MCF 10A (cell line): Measurements from ENCODE around the gene ZNF561. TPM values are rescaled to one million over a fixed set of nuclear protein-coding genes. Genes with fewer than 3 reads are reported as not detected.

Source experiments
- Bru-seq: library from RNA; stranded (reverse); fragments of 400-500 nt; gene quantifications from one replicate; lab custom pipeline; 2021; lab: Mats Ljungman, UMichigan
- BruChase-seq, 2 experiments: library from RNA; stranded (reverse); fragments of 400-500 nt; gene quantifications; one replicate each; lab custom pipeline; 2021; lab: Mats Ljungman, UMichigan
- BruUV-seq: library from RNA; stranded (reverse); fragments of 400-500 nt; replicated peaks from 2 replicates; lab custom pipeline; 2021; lab: Mats Ljungman, UMichigan
- CTCF ChIA-PET: fragments of 300-600 bp; sonication (Branson Sonifier 250); formaldehyde crosslinking; extraction: SDS; loops from one replicate; lab custom pipeline; 2021; ENCODE audit warnings: antibody characterized with exemption, inconsistent platforms; lab: Yijun Ruan, JAX
- POLR2A ChIA-PET: fragments of 300-600, 350-650 bp; sonication (Branson Sonifier 250); formaldehyde crosslinking; extraction: SDS; loops from one replicate; lab custom pipeline; 2020; ENCODE audit warnings: antibody characterized with exemption, inconsistent platforms; lab: Yijun Ruan, JAX
- DNase-seq: peaks from one replicate; pipeline ENCODE4 v3.0.0-alpha.2; 2018; ENCODE audit not compliant: unreplicated experiment
- H3K27ac Mint-ChIP-seq: one replicate; pipeline ENCODE4 v1.8.0; 2022; ENCODE audit warnings: mild to moderate bottlenecking, low read depth, mixed read lengths; ENCODE audit not compliant: unreplicated experiment
- H3K27me3 Mint-ChIP-seq: one replicate; pipeline ENCODE4 v1.8.0; 2022; ENCODE audit warnings: mixed read lengths; ENCODE audit not compliant: insufficient read depth, unreplicated experiment
- H3K36me3 Mint-ChIP-seq: one replicate; pipeline ENCODE4 v1.8.0; 2022; ENCODE audit warnings: mild to moderate bottlenecking, moderate library complexity, mixed read lengths; ENCODE audit not compliant: insufficient read depth, unreplicated experiment
- H3K4me1 Mint-ChIP-seq: one replicate; pipeline ENCODE4 v1.8.0; 2022; ENCODE audit warnings: mixed read lengths; ENCODE audit not compliant: insufficient read depth, unreplicated experiment
- H3K4me3 Mint-ChIP-seq: one replicate; pipeline ENCODE4 v1.8.0; 2022; ENCODE audit warnings: mild to moderate bottlenecking, moderate library complexity, mixed read lengths; ENCODE audit not compliant: unreplicated experiment
- H3K9me3 Mint-ChIP-seq: one replicate; pipeline ENCODE4 v1.8.0; 2022; ENCODE audit warnings: mixed read lengths; ENCODE audit not compliant: unreplicated experiment
- CTCF ChIP-seq: fragments of 200-600 bp; IDR thresholded peaks from one replicate; pipeline ENCODE4 v1.8.0; 2022; ENCODE audit warnings: antibody characterized with exemption, mild to moderate bottlenecking; ENCODE audit not compliant: unreplicated experiment
- intact Hi-C: fragments of 100-400 bp; cut with micrococcal nuclease; formaldehyde crosslinking; loops from 2 replicates; pipeline ENCODE4 v1.14.1; 2022
- long read RNA-seq: library from polyadenylated mRNA; stranded (forward); transcript quantifications from one replicate; pipeline ENCODE4 v2.0.0, GENCODE V29; 2022
- total RNA-seq: library from RNA; stranded (reverse); gene quantifications from 2 replicates; pipeline ENCODE4 v1.2.3, GENCODE V29; 2022

ZNF561 gene
- total RNA-seq (37.0 and 37.7 TPM in 2 replicates), Bru-seq, nascent RNA (percentile 79 among the genes with signal in this experiment), BruChase-seq, experiment 1, labeled RNA remaining after a 6-hour chase (percentile 85 among the genes with signal in this experiment), BruChase-seq, experiment 2, labeled RNA remaining after a 2-hour chase (percentile 89 among the genes with signal in this experiment)
- long read RNA-seq, full-length matches to known transcripts, result 20 of 44 reads
- long read RNA-seq, partial matches to known transcripts, result 3 of 44 reads
- long read RNA-seq, other reads (novel, unspliced or antisense), result 21 of 44 reads

DNA sequence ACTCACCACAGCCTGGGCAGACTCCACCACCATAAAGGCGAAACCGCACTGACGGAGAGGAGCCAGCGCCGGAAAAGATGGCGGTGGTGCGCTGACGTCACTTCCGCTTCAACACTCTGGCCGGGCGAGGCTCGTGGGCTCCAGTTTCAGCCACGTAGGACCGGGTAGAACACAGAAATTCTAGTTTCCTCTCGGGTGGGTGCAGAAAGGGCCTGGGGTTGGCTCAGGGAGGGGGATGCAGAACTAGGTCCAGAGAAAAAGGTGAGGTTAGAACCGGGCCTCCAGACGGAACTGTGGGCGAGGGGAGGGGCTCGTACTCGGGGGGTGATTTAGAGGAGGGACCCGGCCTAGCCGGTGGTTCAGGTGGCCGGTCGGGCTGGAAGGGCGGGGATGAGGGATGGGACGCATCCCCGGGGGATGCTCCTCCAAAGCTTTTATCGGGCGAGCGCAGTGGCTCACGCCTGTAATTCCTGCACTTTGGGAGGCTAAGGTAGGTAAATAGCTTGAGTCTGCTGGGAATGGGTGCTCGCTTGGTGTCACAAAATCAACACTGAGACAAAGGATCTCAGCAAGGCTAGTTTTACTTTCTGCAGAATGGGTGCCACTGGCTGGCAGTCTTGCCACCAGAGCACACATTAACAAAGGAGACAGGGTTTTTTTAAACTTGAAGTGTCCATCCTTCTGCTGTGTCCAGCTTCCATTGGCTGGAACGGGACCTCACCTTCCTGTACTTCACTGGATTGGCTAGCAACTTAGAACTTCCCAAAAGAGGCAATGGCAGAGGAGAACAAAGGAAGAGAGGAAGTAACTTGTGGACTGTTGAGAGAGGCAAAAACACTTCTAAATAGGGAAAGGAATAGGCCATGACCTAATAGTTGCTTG is at the start of gene ZNF561:
Gene ZNF561, minus strand, starts transcription at position 77 of the 882 bp plus-strand sequence. CDS start 1,776 bp downstream, outside the sequence.
- DNase-seq, result peak; percentile 75
- Mint-ChIP-seq H3K27ac (peak within 1 kb of the TSS; percentile 99), H3K27me3 (no peaks in the 10 kb centered on the region), H3K36me3 (peaks cover 39% of the 10 kb centered on the region), H3K9me3 (no peaks in the 10 kb centered on the region), H3K4me1 (peaks cover 20% of the 10 kb centered on the region), H3K4me3 (peak within 1 kb of the TSS; percentile 91)
- TSS peak; percentile 89 for BruUV-seq
- intact Hi-C loops, result loop anchor here (1.0 kb wide), 1 partner anchor 35 kb away; no protein-coding TSS in a partner anchor
- ChIA-PET POLR2A (interaction anchor here (0.6 to 3.2 kb wide), 24 partner anchors 10 to 1231 kb away, joined by 3 to 71 read pairs (median 4); partner anchors contain the start of genes FBXL12, RAB11B, UBL5 and ZNF121), CTCF (interaction anchor here (0.6 to 3.2 kb wide), 5 partner anchors 36 to 379 kb away, joined by 3 to 25 read pairs (median 3); partner anchors contain the start of genes UBL5 and ZNF121)
- TF ChIP-seq CTCF, result no peak

GRCh38 chr19:9668544-9668943 is 47.5 kb upstream of the ZNF561 start:
- Mint-ChIP-seq H3K4me3 (no peak overlapping the region), H3K4me1 (no peaks in the 10 kb centered on the region), H3K9me3 (peaks cover 34% of the 10 kb centered on the region), H3K36me3 (peaks cover 83% of the 10 kb centered on the region), H3K27ac (no peak overlapping the region), H3K27me3 (no peaks in the 10 kb centered on the region)
- no peak for DNase-seq
- CTCF ChIA-PET, result interaction anchor here (0.5 to 1.3 kb wide), 4 partner anchors 43 to 1014 kb away, joined by 3 to 5 read pairs (median 4); no protein-coding TSS in a partner anchor
- intact Hi-C loops, result no loop called here
- TF ChIP-seq CTCF, result no peak
- POLR2A ChIA-PET, result interaction anchor here (0.7 to 1.2 kb wide), 4 partner anchors 23 to 100 kb away, joined by 3 to 4 read pairs (median 4); partner anchors contain the start of gene ZNF846
- no TSS peak for BruUV-seq

DNA sequence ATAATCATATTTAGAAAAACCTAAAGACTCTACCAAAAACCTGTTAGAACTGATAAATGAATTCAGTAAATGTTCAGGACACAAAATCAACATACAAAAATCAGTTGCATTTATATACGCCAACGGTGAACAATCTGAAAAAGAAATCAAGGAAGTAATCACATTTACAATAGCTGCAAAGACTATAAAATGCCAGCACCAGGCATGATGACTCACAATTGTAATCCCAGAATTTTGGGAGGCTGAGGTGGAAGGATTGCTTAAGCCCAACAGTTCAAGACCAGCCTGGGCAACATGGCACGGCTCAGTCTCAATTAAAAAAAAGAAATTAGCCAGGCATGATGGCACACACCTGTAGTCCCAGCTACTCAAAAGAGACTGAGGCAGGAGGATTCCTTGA is 46.9 kb upstream of the ZNF561 start:
- Mint-ChIP-seq H3K4me1 (no peaks in the 10 kb centered on the region), H3K9me3 (peaks cover 34% of the 10 kb centered on the region), H3K4me3 (no peak overlapping the region), H3K36me3 (peaks cover 77% of the 10 kb centered on the region), H3K27ac (no peak overlapping the region), H3K27me3 (no peaks in the 10 kb centered on the region)
- CTCF ChIA-PET, result interaction anchor here (0.7 to 1.3 kb wide), 3 partner anchors 42 to 70 kb away, joined by 3 to 5 read pairs (median 4); no protein-coding TSS in a partner anchor
- DNase-seq, result no peak
- POLR2A ChIA-PET, result interaction anchor here (1.1 to 1.2 kb wide), 2 partner anchors 46 to 100 kb away, joined by 4 read pairs; partner anchors contain the start of gene ZNF846
- intact Hi-C loops, result no loop called here
- no TSS peak for BruUV-seq
- no peak for TF ChIP-seq CTCF
